CD14-positive monocyte (primary cell): ENCODE measurements around the gene DTYMK. TPM values are rescaled to one million over a fixed set of nuclear protein-coding genes. Genes with fewer than 3 reads are reported as not detected.

ENCODE experiments used
- DNase-seq, 3 donors: peaks; one replicate each; pipeline ENCODE4 v3.0.0-alpha.2; 2011 to 2022
- H2AFZ ChIP-seq: 2 replicates; pipeline ENCODE4 v1.6.0; 2012; ENCODE audit warnings: mild to moderate bottlenecking, low read depth, low read length, inconsistent platforms; ENCODE audit not compliant: insufficient read depth, poor library complexity, severe bottlenecking
- H3K27ac ChIP-seq, 2 donors: 1 replicate in 1 of 2; 2 replicates in 1 of 2; pipeline ENCODE4 v1.5.1; 2012 to 2013; ENCODE audit warnings: low read length in 2 of 2, control low read depth in 1 of 2, inconsistent platforms in 1 of 2, low read depth in 1 of 2, mild to moderate bottlenecking in 1 of 2
- H3K27me3 ChIP-seq, 2 donors: one replicate each; pipeline versions ENCODE4 v1.6.0 to v1.6.1; 2011 to 2013; ENCODE audit warnings: low read length in 2 of 2; ENCODE audit not compliant: control insufficient read depth in 2 of 2, insufficient read depth in 2 of 2
- H3K36me3 ChIP-seq, 2 donors: replicated peaks in 1 of 2; 1 replicate in 1 of 2; 2 replicates in 1 of 2; pipeline versions ENCODE4 v1.5.1 to v1.6.1; 2012 to 2013; ENCODE audit warnings: low read length in 2 of 2, control low read depth in 1 of 2, inconsistent platforms in 1 of 2, mild to moderate bottlenecking in 1 of 2; ENCODE audit not compliant: insufficient read depth in 2 of 2, control insufficient read depth in 1 of 2
- H3K4me1 ChIP-seq, 2 donors: 1 replicate in 1 of 2; 2 replicates in 1 of 2; pipeline versions ENCODE4 v1.5.1 to v1.6.1; 2012 to 2013; ENCODE audit warnings: low read length in 2 of 2, control low read depth in 1 of 2, inconsistent platforms in 1 of 2, mild to moderate bottlenecking in 1 of 2, moderate library complexity in 1 of 2; ENCODE audit not compliant: insufficient read depth in 2 of 2, control insufficient read depth in 1 of 2
- H3K4me2 ChIP-seq: replicated peaks from 2 replicates; pipeline ENCODE3; 2012; ENCODE audit warnings: low read length, moderate library complexity, mild to moderate bottlenecking; ENCODE audit not compliant: poor library complexity, severe bottlenecking; ENCODE audit errors: extremely low read depth
- H3K4me3 ChIP-seq, 3 experiments: fragments of 200-600 bp in 1 of 3; sonication (generic) in 1 of 3; replicated peaks in 1 of 3; 1 replicate in 2 of 3; 2 replicates in 1 of 3; pipeline ENCODE4 v1.5.1; 2011 to 2013; ENCODE audit warnings: low read length in 3 of 3, mild to moderate bottlenecking in 3 of 3, control low read depth in 2 of 3, low read depth in 2 of 3, inconsistent platforms in 1 of 3, moderate library complexity in 1 of 3
- H3K79me2 ChIP-seq: 2 replicates; pipeline ENCODE4 v1.6.0; 2012; ENCODE audit warnings: mild to moderate bottlenecking, control low read depth, inconsistent platforms, low read length, moderate library complexity; ENCODE audit not compliant: insufficient read depth
- H3K9ac ChIP-seq: 2 replicates; pipeline ENCODE4 v1.6.0; 2017; ENCODE audit warnings: low read length, mild to moderate bottlenecking; ENCODE audit not compliant: insufficient read depth, poor library complexity, severe bottlenecking
- H3K9me3 ChIP-seq, 2 donors: replicated peaks in 1 of 2; 1 replicate in 1 of 2; 2 replicates in 1 of 2; pipeline versions ENCODE4 v1.5.1 to v1.6.1; 2012 to 2013; ENCODE audit warnings: low read length in 2 of 2, control low read depth in 1 of 2; ENCODE audit not compliant: control insufficient read depth in 1 of 2, insufficient read depth in 1 of 2
- H4K20me1 ChIP-seq: 2 replicates; pipeline ENCODE4 v1.6.0; 2012; ENCODE audit warnings: mild to moderate bottlenecking, low read length, control low read depth, moderate library complexity; ENCODE audit not compliant: insufficient read depth
- H3K27ac Mint-ChIP-seq, 7 donors: one replicate each; pipeline ENCODE4 v1.8.0; 2020; ENCODE audit warnings: mild to moderate bottlenecking in 7 of 7, mixed read lengths in 7 of 7, moderate library complexity in 6 of 7, inconsistent platforms in 2 of 7
- H3K27me3 Mint-ChIP-seq, 3 donors: one replicate each; pipeline ENCODE4 v1.8.0; 2021 to 2022; ENCODE audit warnings: low read depth in 3 of 3, mild to moderate bottlenecking in 3 of 3, mixed read lengths in 3 of 3, moderate library complexity in 3 of 3, inconsistent platforms in 1 of 3
- H3K36me3 Mint-ChIP-seq, 2 donors: one replicate each; pipeline ENCODE4 v1.8.0; 2020; ENCODE audit warnings: mixed read lengths in 2 of 2, inconsistent platforms in 1 of 2, mild to moderate bottlenecking in 1 of 2
- H3K4me1 Mint-ChIP-seq: one replicate; pipeline ENCODE4 v1.8.0; 2020; ENCODE audit warnings: mild to moderate bottlenecking, mixed read lengths
- H3K4me3 Mint-ChIP-seq, 2 donors: one replicate each; pipeline ENCODE4 v1.8.0; 2020; ENCODE audit warnings: mild to moderate bottlenecking in 2 of 2, mixed read lengths in 2 of 2, moderate library complexity in 1 of 2
- H3K9me3 Mint-ChIP-seq, 7 donors: one replicate each; pipeline ENCODE4 v1.8.0; 2020 to 2022; ENCODE audit warnings: mixed read lengths in 7 of 7, mild to moderate bottlenecking in 6 of 7, moderate library complexity in 6 of 7, inconsistent platforms in 2 of 7
- WGBS: methylation state at CpG from one replicate; pipeline ENCODE4 v1.1.5; 2013; ENCODE audit warnings: missing lambda C conversion rate; ENCODE audit not compliant: insufficient coverage; 5-methylcytosine and 5-hydroxymethylcytosine counted together
- intact Hi-C, 2 donors: fragments of 100-400 bp; cut with micrococcal nuclease; formaldehyde crosslinking; loops; one replicate each; pipeline versions ENCODE4 v1.15.0 to v1.15.1; 2023
- polyA plus RNA-seq, 3 donors: library from polyadenylated mRNA; depleted of rRNA in 1 of 3; unstranded in 2 of 3; stranded (reverse) in 1 of 3; fragments of 300-500 nt in 2 of 3; fragments of >200 nt in 1 of 3; fragmentation: Illumina TruSeq in 2 of 3; gene quantifications; 1 replicate in 2 of 3; 2 replicates in 1 of 3; pipeline ENCODE4 v1.2.3, GENCODE V29; 2012 to 2021
- TF ChIP-seq, protein P1 (sequence below): fragments of 200-600 bp; IDR thresholded peaks from one replicate; pipeline ENCODE4 v1.8.0; 2022; ENCODE audit warnings: antibody characterized with exemption, mild to moderate bottlenecking

The DTYMK gene
- polyA plus RNA-seq, 3 donors: 13.0 to 23.5 (median 18.7) TPM

DNA sequence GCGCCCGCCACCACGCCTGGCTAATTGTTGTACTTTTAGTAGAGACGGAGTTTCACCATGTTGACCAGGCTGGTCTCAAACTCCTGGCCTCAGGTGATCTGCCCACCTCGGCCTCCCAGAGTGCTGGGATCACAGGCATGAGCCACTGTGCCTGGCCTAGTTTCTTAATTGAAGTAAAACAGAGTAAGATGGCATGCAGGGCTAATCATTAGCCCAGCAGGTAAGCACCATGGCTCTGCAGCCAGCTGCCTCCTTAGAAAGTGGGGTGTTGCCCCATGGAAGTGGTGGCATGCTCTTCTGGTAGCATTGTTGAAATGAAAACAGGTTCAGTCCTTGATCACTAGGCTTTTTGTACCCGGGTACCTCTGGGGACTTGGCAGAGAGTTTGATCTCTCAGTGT is 36.7 kb downstream of the DTYMK start:
- WGBS: 93% methylated on average over 3 of the region's 6 CpGs
- no peaks in the 10 kb centered on the region for H3K4me1 Mint-ChIP-seq
- H3K79me2 ChIP-seq: peaks cover 61% of the 10 kb centered on the region

DNA sequence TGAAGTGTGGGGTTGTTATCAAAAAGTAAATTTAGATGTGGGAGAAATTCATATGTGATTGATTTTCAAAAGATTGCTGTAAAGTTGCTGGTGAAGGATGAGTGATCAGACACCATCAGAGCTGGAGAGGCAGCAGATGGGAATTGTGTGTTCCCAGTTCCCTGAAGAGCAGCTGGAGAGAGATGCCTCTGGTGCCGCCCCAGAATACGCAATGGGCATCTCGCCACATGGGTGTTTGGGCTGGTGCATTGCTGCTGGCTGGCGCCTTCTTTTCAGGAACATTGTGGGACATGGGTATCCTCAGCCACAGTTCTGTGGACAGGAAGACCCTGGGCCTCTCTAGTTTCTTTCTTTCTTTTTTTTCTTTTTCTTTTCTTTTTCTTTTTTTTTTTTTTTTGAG is 37.2 kb downstream of the DTYMK start:
- no peak overlapping the region for H3K4me3 Mint-ChIP-seq
- H3K4me1 Mint-ChIP-seq: no peaks in the 10 kb centered on the region
- no peak overlapping the region for H3K9ac ChIP-seq
- no peaks in the 10 kb centered on the region for H3K9me3 Mint-ChIP-seq
- intact Hi-C loops: no loop called here
- H3K36me3 Mint-ChIP-seq: peaks cover 48% of the 10 kb centered on the region in 2 donors
- no peak overlapping the region for H3K27ac ChIP-seq
- TF ChIP-seq, protein P1, sequence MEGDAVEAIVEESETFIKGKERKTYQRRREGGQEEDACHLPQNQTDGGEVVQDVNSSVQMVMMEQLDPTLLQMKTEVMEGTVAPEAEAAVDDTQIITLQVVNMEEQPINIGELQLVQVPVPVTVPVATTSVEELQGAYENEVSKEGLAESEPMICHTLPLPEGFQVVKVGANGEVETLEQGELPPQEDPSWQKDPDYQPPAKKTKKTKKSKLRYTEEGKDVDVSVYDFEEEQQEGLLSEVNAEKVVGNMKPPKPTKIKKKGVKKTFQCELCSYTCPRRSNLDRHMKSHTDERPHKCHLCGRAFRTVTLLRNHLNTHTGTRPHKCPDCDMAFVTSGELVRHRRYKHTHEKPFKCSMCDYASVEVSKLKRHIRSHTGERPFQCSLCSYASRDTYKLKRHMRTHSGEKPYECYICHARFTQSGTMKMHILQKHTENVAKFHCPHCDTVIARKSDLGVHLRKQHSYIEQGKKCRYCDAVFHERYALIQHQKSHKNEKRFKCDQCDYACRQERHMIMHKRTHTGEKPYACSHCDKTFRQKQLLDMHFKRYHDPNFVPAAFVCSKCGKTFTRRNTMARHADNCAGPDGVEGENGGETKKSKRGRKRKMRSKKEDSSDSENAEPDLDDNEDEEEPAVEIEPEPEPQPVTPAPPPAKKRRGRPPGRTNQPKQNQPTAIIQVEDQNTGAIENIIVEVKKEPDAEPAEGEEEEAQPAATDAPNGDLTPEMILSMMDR: no peak
- no peak overlapping the region for H3K27ac Mint-ChIP-seq
- no peak overlapping the region for H3K4me2 ChIP-seq
- peaks cover 0 to 4% (median 3%) of the 10 kb centered on the region in 3 donors for H3K27me3 Mint-ChIP-seq
- no peaks in the 10 kb centered on the region for H3K27me3 ChIP-seq
- 85% methylated on average over 3 of the region's 4 CpGs for WGBS
- peaks cover 64% of the 10 kb centered on the region for H3K79me2 ChIP-seq
- H3K36me3 ChIP-seq: peaks cover 37 to 51% of the 10 kb centered on the region in 2 donors
- no peaks in the 10 kb centered on the region for H3K4me1 ChIP-seq
- H4K20me1 ChIP-seq: peaks cover 73% of the 10 kb centered on the region
- H2AFZ ChIP-seq: no peak overlapping the region
- no peak overlapping the region for H3K4me3 ChIP-seq
- no peak for DNase-seq
- H3K9me3 ChIP-seq: no peaks in the 10 kb centered on the region

More for the DNA sequence above, 36.7 kb downstream of the DTYMK start:
- no peak overlapping the region for H3K27ac ChIP-seq
- H3K4me3 ChIP-seq: no peak overlapping the region
- no peak overlapping the region for H3K4me3 Mint-ChIP-seq
- no peak overlapping the region for H2AFZ ChIP-seq
- H4K20me1 ChIP-seq: peaks cover 68% of the 10 kb centered on the region
- no peaks in the 10 kb centered on the region for H3K9me3 Mint-ChIP-seq
- DNase-seq: no peak
- no peaks in the 10 kb centered on the region for H3K9me3 ChIP-seq
- H3K27me3 Mint-ChIP-seq: peaks cover 0 to 3% (median 3%) of the 10 kb centered on the region in 3 donors
- H3K9ac ChIP-seq: no peak overlapping the region
- H3K4me2 ChIP-seq: no peak overlapping the region
- peaks cover 43 to 55% of the 10 kb centered on the region in 2 donors for H3K36me3 ChIP-seq
- H3K36me3 Mint-ChIP-seq: peaks cover 52 to 53% of the 10 kb centered on the region in 2 donors
- no peaks in the 10 kb centered on the region for H3K27me3 ChIP-seq
- H3K27ac Mint-ChIP-seq: no peak overlapping the region
- H3K4me1 ChIP-seq: no peaks in the 10 kb centered on the region
- intact Hi-C loops: no loop called here
- TF ChIP-seq, protein P1: no peak
